SK-N-SH (cell line): ENCODE measurements around the gene HINT3.

ENCODE experiments used
- CHD2 ChIP-seq: fragments of 150-350 bp; IDR thresholded peaks from 2 replicates; pipeline ENCODE4 v1.6.1; 2018; ENCODE audit warnings: low read length; ENCODE audit not compliant: partially characterized antibody
- CTCF ChIP-seq: fragments of 200-600 bp; sonication (generic); IDR thresholded peaks from 2 replicates; pipeline ENCODE4 v1.6.1; 2017; ENCODE audit warnings: antibody characterized with exemption, mild to moderate bottlenecking, moderate library complexity
- ELF1 ChIP-seq: IDR thresholded peaks from 2 replicates; pipeline ENCODE4 v1.4.0; 2012
- EP300 ChIP-seq, 2 experiments: IDR thresholded peaks; 2 replicates each; pipeline versions ENCODE4 v1.4.0 to v1.6.1; 2012; ENCODE audit warnings: borderline replicate concordance in 1 of 2, low read depth in 1 of 2, low read length in 1 of 2
- EZH2phosphoT487 ChIP-seq: fragments of 200-600 bp; sonication (generic); IDR thresholded peaks from 2 replicates; pipeline ENCODE4 v1.6.1; 2017; ENCODE audit warnings: low read depth, mixed run types, mild to moderate bottlenecking, antibody characterized with exemption, moderate library complexity, borderline replicate concordance
- FOXM1 ChIP-seq: IDR thresholded peaks from 2 replicates; pipeline ENCODE4 v1.4.0; 2012; ENCODE audit warnings: low read depth, mild to moderate bottlenecking
- JUND ChIP-seq: IDR thresholded peaks from 2 replicates; pipeline ENCODE4 v1.4.0; 2012
- POLR2AphosphoS5 ChIP-seq: IDR thresholded peaks from 2 replicates; pipeline ENCODE4 v1.6.1; 2012; ENCODE audit warnings: low read depth, low read length
- RAD21 ChIP-seq: IDR thresholded peaks from 2 replicates; pipeline ENCODE4 v1.6.1; 2012; ENCODE audit warnings: mild to moderate bottlenecking, low read length
- SMC3 ChIP-seq: IDR thresholded peaks from 2 replicates; pipeline ENCODE4 v1.6.1; 2012; ENCODE audit warnings: low read depth, low read length, improper control_type of control experiment
- TF ChIP-seq, protein P1 (sequence below): IDR thresholded peaks from 2 replicates; pipeline ENCODE4 v1.4.0; 2012; ENCODE audit warnings: low read depth
- TF ChIP-seq, protein P2 (sequence below): IDR thresholded peaks from 2 replicates; pipeline ENCODE4 v1.4.0; 2012; ENCODE audit warnings: low read depth, borderline replicate concordance

GRCh38 chr6:125981571-125982185 is 25.1 kb downstream of the HINT3 start:
- no peak for TF ChIP-seq CHD2
- TF ChIP-seq POLR2AphosphoS5, result no peak
- no peak for TF ChIP-seq CTCF
- no peak for TF ChIP-seq ELF1
- TF ChIP-seq FOXM1, result no peak
- TF ChIP-seq, protein P1, sequence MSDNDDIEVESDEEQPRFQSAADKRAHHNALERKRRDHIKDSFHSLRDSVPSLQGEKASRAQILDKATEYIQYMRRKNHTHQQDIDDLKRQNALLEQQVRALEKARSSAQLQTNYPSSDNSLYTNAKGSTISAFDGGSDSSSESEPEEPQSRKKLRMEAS, result no peak
- no peak for TF ChIP-seq RAD21
- TF ChIP-seq, protein P2, sequence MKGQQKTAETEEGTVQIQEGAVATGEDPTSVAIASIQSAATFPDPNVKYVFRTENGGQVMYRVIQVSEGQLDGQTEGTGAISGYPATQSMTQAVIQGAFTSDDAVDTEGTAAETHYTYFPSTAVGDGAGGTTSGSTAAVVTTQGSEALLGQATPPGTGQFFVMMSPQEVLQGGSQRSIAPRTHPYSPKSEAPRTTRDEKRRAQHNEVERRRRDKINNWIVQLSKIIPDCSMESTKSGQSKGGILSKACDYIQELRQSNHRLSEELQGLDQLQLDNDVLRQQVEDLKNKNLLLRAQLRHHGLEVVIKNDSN, result no peak
- TF ChIP-seq SMC3, result no peak
- no peak for TF ChIP-seq JUND
- TF ChIP-seq EP300 (IDR thresholded peaks at IDR 0.05; ENCODE audit: borderline replicate concordance in 1 of 2, low read depth in 1 of 2, low read length in 1 of 2), result no peak
- TF ChIP-seq EZH2phosphoT487, result no peak
